ENCODE results near the gene PMPCA.

PMPCA gene

GRCh38 chr9:136463578-136463977 is 53.1 kb downstream of the PMPCA start:
- DNase-seq: no peak

DNA sequence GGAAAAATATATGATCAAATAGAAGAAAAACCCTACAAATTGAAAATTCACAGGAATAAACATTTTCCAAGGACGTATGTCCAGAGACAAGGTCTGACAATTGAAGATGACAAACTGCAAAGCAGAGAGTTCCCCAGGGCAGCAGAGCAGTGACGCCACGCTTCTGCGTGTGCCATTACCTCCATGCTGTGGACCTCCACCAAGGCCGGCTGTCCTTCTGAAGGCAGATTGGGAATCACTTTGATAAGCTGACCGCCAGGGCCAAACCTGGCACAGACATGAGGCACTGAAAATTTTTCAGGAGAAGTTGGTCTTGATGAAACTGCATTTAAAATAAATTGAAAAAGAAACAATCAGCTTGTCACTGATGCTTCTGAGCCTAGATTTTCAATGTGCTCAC is 53.8 kb downstream of the PMPCA start:
- no peak for DNase-seq

- no peak for DNase-seq
Measured at GRCh38 chr9:136465500-136466154, 55.2 kb downstream of the PMPCA start.

DNA sequence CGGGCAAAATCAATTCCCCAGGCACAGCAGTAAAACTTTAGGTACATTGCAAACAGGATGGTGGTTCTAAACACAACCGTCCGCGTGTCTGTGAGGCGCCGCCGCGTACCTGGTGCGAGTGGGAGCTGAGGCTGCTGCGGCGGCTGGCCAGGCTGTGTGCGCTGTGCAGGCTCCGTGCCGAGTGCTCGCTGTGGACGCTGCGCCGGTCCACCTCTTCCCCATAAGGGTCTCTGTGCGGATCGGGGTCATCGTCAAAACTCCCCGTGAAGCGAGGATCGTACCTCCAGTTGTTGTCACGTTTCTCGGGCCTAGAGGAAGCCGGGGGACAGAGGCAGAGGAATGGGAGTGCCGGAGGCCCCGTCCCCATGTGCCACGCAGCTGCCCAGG is 55.7 kb downstream of the PMPCA start:
- no peak for DNase-seq

- no peak for DNase-seq
Measured at GRCh38 chr9:136467766-136468165, 57.3 kb downstream of the PMPCA start.

- DNase-seq: no peak
Measured at GRCh38 chr9:136470356-136470755, 59.9 kb downstream of the PMPCA start.

- DNase-seq: no peak
Measured at GRCh38 chr9:136470792-136471469, 60.5 kb downstream of the PMPCA start.

DNA sequence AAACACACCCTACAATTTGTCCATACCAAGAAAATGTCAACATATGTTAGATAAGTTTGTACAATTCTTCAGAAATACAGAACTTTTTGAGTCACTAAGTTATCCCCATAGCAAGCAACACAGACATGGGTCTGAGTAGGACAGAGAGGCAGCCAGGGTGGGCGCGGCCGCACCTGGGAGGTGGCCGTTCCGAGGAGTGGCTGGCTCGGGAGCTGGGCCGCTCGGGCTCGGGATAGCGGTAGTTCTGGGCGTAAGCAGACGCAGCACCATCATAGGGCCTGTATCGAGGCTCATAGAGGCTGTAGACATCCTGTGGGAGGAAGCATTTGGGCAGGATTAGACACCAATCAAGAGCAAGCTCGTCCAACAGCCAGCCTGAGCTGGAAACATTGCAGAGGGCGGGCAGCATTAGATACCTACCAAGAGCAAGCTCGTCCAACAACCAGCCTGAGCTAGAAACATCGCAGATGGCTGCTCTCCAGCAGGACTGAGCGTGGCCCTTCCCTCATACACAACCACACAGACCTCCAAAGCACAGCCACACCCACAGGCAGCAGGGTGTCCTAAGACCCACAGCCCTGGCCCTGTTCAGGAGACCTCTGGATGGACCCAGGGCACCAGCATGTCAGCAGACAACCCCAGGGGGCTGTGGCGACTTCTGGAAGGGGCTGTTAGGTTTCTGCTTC is 61.5 kb downstream of the PMPCA start:
- no peak for DNase-seq

DNA sequence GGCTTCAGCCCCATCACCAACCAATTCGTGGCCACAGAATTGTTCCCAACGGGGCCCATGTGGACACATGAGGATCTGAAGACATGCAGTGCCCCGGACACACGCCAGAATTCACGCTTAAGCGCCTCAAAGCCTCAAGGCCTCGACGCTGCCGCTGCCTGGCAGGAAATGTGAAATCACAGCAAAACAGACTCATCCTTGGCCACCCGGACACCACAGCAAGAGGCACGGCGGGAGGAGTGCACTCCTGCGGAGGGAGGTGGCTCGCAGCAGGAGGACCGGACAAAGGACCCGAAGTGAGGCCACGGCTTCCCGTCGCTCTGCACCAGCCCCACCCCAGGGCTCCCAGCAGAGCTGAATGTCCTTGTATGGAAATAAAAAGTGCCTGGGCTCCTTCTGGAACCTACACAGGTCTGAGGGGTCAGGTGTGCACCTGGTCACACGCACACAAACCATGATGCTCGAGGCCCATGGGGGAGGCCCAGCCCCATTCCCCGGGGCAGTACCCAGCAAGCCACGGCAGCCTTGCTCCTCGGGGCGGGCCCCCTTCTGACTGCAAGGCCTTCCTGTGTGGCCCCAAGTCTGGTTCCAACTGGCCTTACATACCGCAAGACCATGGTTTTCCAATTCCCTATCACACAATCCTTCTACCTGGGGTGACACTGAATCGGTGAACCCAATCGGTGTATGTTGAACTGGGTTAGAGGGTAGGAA is 62.3 kb downstream of the PMPCA start:
- no peak for DNase-seq

DNA sequence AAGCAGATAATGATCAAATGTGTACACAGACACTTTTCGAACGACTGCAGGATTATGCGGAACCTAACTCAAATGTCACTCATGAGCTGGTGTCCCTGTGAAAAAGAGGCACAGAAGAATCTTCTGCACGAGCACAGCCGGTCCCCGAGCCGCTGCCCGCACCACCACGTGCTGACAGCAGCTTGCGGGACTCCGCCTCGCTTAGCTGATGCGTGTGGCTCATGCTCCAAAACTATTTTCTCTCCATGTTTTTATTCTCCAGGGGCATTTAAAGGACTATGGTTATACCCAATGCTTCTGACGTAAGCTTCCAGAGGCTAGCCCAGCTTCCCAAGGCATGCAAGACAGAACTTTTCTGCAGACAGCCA is 62.9 kb downstream of the PMPCA start:
- no peak for DNase-seq
